ENCODE measurements around the gene PTBP2. TPM values are rescaled to one million over a fixed set of nuclear protein-coding genes. Genes with fewer than 3 reads are reported as not detected.

PTBP2 gene
- 10.8 TPM for total RNA-seq

- peak; percentile 65 to 90 (median 85) for DNase-seq (ENCODE audit: low read depth in 2 of 3, low spot score in 2 of 3)
Measured at GRCh38 chr1:96721416-96722160, at the start of gene PTBP2. PTBP2 (plus strand) TSS chr1:96721784; CDS start chr1:96721865, 81 bp downstream.

GRCh38 chr1:96674915-96675314 is 46.7 kb upstream of the PTBP2 start:
- DNase-seq (ENCODE audit: low read depth in 2 of 3, low spot score in 2 of 3): no peak

- DNase-seq (ENCODE audit: low read depth in 2 of 3, low spot score in 2 of 3): no peak
Measured at GRCh38 chr1:96682056-96682455, 39.5 kb upstream of the PTBP2 start.

- DNase-seq (ENCODE audit: low read depth in 2 of 3, low spot score in 2 of 3): no peak
Measured at GRCh38 chr1:96683931-96684330, 37.7 kb upstream of the PTBP2 start.

GRCh38 chr1:96684744-96685143 is 36.8 kb upstream of the PTBP2 start:
- no peak for DNase-seq (ENCODE audit: low read depth in 2 of 3, low spot score in 2 of 3)

- no peak for DNase-seq (ENCODE audit: low read depth in 2 of 3, low spot score in 2 of 3)
Measured at GRCh38 chr1:96688767-96689166, 32.8 kb upstream of the PTBP2 start.

GRCh38 chr1:96695954-96696353 is 25.6 kb upstream of the PTBP2 start:
- DNase-seq (ENCODE audit: low read depth in 2 of 3, low spot score in 2 of 3): no peak

- DNase-seq (ENCODE audit: low read depth in 2 of 3, low spot score in 2 of 3): no peak
Measured at GRCh38 chr1:96698342-96698983, 23.1 kb upstream of the PTBP2 start.

GRCh38 chr1:96703186-96703585 is 18.4 kb upstream of the PTBP2 start:
- no peak for DNase-seq (ENCODE audit: low read depth in 2 of 3, low spot score in 2 of 3)

GRCh38 chr1:96707023-96707422 is 14.6 kb upstream of the PTBP2 start:
- DNase-seq (ENCODE audit: low read depth in 2 of 3, low spot score in 2 of 3): no peak

- no peak for DNase-seq (ENCODE audit: low read depth in 2 of 3, low spot score in 2 of 3)
Measured at GRCh38 chr1:96708482-96708881, 13.1 kb upstream of the PTBP2 start.

- peak in 1 of 3 donors; percentile 12 for DNase-seq (ENCODE audit: low read depth in 2 of 3, low spot score in 2 of 3)
Measured at GRCh38 chr1:96710708-96711477, 10.7 kb upstream of the PTBP2 start.

- DNase-seq (ENCODE audit: low read depth in 2 of 3, low spot score in 2 of 3): no peak
Measured at GRCh38 chr1:96713649-96714048, 7.9 kb upstream of the PTBP2 start.

GRCh38 chr1:96714881-96715280 is 6.7 kb upstream of the PTBP2 start:
- no peak for DNase-seq (ENCODE audit: low read depth in 2 of 3, low spot score in 2 of 3)

- no peak for DNase-seq (ENCODE audit: low read depth in 2 of 3, low spot score in 2 of 3)
Measured at GRCh38 chr1:96715482-96715881, 6.1 kb upstream of the PTBP2 start.

GRCh38 chr1:96721053-96721415 is 550 bp upstream of the PTBP2 start:
- peak in 1 of 3 donors; percentile 47 for DNase-seq (ENCODE audit: low read depth in 2 of 3, low spot score in 2 of 3)

GRCh38 chr1:96722161-96722922 is 758 bp downstream of the PTBP2 start:
- peak in 1 of 3 donors; percentile 11 for DNase-seq (ENCODE audit: low read depth in 2 of 3, low spot score in 2 of 3)

- DNase-seq (ENCODE audit: low read depth in 2 of 3, low spot score in 2 of 3): no peak
Measured at GRCh38 chr1:96722958-96723357, 1.4 kb downstream of the PTBP2 start.

- no peak for DNase-seq (ENCODE audit: low read depth in 2 of 3, low spot score in 2 of 3)
Measured at GRCh38 chr1:96723377-96723776, 1.8 kb downstream of the PTBP2 start.

- no peak for DNase-seq (ENCODE audit: low read depth in 2 of 3, low spot score in 2 of 3)
Measured at GRCh38 chr1:96723936-96724335, 2.4 kb downstream of the PTBP2 start.

- no peak for DNase-seq (ENCODE audit: low read depth in 2 of 3, low spot score in 2 of 3)
Measured at GRCh38 chr1:96727860-96728259, 6.3 kb downstream of the PTBP2 start.

Data from hematopoietic multipotent progenitor cell (in vitro differentiated cells).